ENCODE results near the gene IL17F. TPM values are rescaled to one million over a fixed set of nuclear protein-coding genes. Genes with fewer than 3 reads are reported as not detected.

IL17F gene
- total RNA-seq (2014; rRNA removed; shearing (Covaris generic); ENCODE audit: low replicate concordance): not detected in 2 replicates

DNA sequence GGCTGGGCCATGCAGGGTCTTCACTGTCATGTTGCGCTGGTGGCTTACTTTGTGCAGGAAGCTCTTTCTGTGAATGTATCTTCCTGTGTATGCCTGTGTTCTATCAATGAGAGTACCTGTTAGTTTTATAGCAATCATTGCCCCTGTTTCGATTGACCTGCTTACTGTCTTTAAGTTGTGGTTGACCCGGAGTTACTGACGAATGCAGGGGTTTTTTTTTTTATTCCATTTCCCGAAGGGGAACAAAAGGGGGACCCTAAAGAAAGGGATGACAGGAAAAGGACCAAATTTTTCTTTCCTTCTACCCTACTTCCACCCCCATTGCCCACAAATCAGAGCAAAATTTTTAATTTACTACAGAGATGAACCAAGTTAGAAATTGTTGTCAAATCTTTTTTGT is at the start of gene IL17F:
Gene IL17F (minus strand): TSS at position 101 of the 400 bp plus-strand sequence. CDS start 71 bp downstream, at position 30.
- in situ Hi-C loops (cut with HindIII; ENCODE audit: low pct_unique_long_range_greater_than_20kb, low sequenced_read_pairs): no loop called here
- DNase-seq (ENCODE audit: low read depth): no peak

- DNase-seq (ENCODE audit: low read depth): peak; percentile 52
- in situ Hi-C loops (cut with HindIII; ENCODE audit: low pct_unique_long_range_greater_than_20kb, low sequenced_read_pairs): loop anchor here (25.0 kb wide), 1 partner anchor 369 kb away; the partner anchor contains the start of gene TMEM14A
These were observed 48.8 kb upstream of the IL17F start for GRCh38 chr6:52293067-52293466.

DNA sequence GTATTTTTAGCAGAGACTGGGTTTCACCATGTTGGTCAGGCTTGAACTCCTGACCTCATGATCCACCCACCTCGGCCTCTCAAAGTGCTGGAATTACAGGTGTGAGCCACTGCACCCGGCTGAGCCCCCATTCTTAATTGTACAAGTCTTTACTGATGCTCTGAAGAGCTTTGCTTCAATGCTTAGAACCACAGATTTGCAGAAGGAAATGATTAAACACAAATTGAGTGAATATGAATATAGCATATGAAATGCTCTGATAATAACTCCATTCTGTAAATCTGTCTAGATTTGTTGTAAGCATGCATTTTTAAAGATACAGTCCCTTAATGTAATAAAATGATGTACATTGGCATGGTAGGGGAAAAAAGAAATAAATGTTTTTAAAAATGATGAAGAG is 44.5 kb upstream of the IL17F start:
- in situ Hi-C loops (cut with HindIII; ENCODE audit: low pct_unique_long_range_greater_than_20kb, low sequenced_read_pairs): loop anchor here (10.0 to 25.0 kb wide), 2 partner anchors 116 to 373 kb away; partner anchors contain the start of gene TMEM14A
- no peak for DNase-seq (ENCODE audit: low read depth)

GRCh38 chr6:52288216-52288615 is 43.9 kb upstream of the IL17F start:
- DNase-seq (ENCODE audit: low read depth): no peak
- in situ Hi-C loops (cut with HindIII; ENCODE audit: low pct_unique_long_range_greater_than_20kb, low sequenced_read_pairs): loop anchor here (10.0 to 25.0 kb wide), 2 partner anchors 117 to 374 kb away; partner anchors contain the start of gene TMEM14A

- in situ Hi-C loops (cut with HindIII; ENCODE audit: low pct_unique_long_range_greater_than_20kb, low sequenced_read_pairs): loop anchor here (10.0 to 25.0 kb wide), 2 partner anchors 118 to 375 kb away; partner anchors contain the start of gene TMEM14A
- peak; percentile 68 for DNase-seq (ENCODE audit: low read depth)
These were observed 42.6 kb upstream of the IL17F start for GRCh38 chr6:52286798-52287432.

DNA sequence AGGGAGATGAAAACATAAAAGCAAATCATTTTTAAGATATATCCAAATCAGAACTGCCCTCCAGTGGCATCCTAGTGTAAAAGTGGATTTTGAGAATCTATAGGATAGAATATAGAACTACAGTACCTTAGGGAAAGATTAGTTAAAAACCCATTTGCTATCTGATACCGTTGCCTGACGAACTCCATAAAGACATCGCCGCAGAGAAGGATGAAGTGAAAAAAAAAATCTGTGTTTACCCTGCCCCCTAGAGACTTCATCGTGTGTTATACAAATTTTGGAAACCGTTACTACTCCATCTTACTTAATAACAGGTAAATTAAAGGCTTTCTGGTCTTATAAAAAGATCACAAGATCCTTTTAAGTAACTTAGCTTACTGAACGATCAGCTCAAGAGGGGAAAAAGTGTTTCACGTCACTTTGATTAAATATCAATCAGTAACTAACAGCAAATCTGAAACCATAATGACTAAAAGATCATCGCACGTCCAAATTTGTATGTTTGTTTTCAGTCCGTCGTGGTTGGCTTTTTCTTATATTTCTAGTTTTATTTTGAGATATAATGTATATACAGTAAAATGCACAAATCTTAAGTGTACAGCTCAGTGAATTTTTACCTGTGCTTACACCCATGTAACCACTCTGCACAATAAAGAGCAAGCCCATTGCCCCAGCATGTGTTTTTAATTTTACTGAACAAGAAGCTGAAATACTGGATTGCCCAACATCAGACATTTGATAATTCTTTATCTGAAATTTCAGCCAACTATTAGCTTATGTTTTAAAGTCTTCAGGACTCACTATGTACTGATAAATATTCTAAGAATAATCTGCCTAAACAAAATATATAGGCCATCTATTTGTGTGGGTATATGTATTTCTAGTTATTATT is 41.1 kb upstream of the IL17F start:
- in situ Hi-C loops (cut with HindIII; ENCODE audit: low pct_unique_long_range_greater_than_20kb, low sequenced_read_pairs): loop anchor here (10.0 to 25.0 kb wide), 2 partner anchors 119 to 377 kb away; partner anchors contain the start of gene TMEM14A
- DNase-seq (ENCODE audit: low read depth): no peak

- in situ Hi-C loops (cut with HindIII; ENCODE audit: low pct_unique_long_range_greater_than_20kb, low sequenced_read_pairs): loop anchor here (10.0 to 25.0 kb wide), 2 partner anchors 120 to 378 kb away; partner anchors contain the start of gene TMEM14A
- DNase-seq (ENCODE audit: low read depth): peak; percentile 100
These were observed 40.3 kb upstream of the IL17F start, which contains the start of gene MCM3 for GRCh38 chr6:52284460-52285176. Gene MCM3, minus strand, starts transcription at chr6:52284742. Its CDS starts 68 bp downstream, at chr6:52284674.

- in situ Hi-C loops (cut with HindIII; ENCODE audit: low pct_unique_long_range_greater_than_20kb, low sequenced_read_pairs): loop anchor here (10.0 to 25.0 kb wide), 2 partner anchors 121 to 378 kb away; partner anchors contain the start of gene TMEM14A
- DNase-seq (ENCODE audit: low read depth): no peak
These were observed 39.8 kb upstream of the IL17F start for GRCh38 chr6:52284131-52284459.

- DNase-seq (ENCODE audit: low read depth): no peak
- in situ Hi-C loops (cut with HindIII; ENCODE audit: low pct_unique_long_range_greater_than_20kb, low sequenced_read_pairs): loop anchor here (10.0 to 25.0 kb wide), 2 partner anchors 122 to 379 kb away; partner anchors contain the start of gene TMEM14A
These were observed 38.8 kb upstream of the IL17F start for GRCh38 chr6:52283111-52283510.

- no peak for DNase-seq (ENCODE audit: low read depth)
- in situ Hi-C loops (cut with HindIII; ENCODE audit: low pct_unique_long_range_greater_than_20kb, low sequenced_read_pairs): loop anchor here (25.0 kb wide), 1 partner anchor 386 kb away; the partner anchor contains the start of gene TMEM14A
These were observed 31.8 kb upstream of the IL17F start for GRCh38 chr6:52276130-52276529.

DNA sequence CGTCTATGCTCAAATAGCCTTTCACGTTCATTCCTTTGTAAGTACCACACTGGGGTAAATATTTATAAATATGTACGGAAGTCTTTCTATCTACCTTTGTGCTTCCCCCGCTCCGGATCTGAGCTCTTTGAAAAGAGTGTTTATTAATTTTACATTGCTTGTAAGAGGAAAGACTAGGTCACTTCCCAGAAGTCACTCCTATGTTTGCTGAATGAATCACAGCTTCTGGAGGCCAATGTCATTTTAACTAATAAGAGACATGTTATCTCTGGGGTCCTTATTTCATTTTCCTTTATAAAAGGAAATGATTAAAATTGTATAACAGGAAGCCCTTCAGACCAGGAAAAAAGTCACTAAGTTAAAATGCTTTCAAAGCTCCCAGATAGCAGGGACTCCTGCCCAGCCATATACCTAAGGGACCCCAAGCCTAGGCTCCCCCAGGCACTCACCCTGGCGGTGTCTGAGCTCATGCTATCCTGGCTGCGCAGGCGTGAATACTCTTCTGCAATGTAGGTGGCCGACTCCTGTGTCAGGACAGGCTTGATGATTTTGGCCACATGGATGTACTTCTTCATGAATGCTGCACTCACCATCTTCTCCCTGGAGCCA is 27.7 kb upstream of the IL17F start:
- DNase-seq (ENCODE audit: low read depth): no peak
- in situ Hi-C loops (cut with HindIII; ENCODE audit: low pct_unique_long_range_greater_than_20kb, low sequenced_read_pairs): no loop called here

DNA sequence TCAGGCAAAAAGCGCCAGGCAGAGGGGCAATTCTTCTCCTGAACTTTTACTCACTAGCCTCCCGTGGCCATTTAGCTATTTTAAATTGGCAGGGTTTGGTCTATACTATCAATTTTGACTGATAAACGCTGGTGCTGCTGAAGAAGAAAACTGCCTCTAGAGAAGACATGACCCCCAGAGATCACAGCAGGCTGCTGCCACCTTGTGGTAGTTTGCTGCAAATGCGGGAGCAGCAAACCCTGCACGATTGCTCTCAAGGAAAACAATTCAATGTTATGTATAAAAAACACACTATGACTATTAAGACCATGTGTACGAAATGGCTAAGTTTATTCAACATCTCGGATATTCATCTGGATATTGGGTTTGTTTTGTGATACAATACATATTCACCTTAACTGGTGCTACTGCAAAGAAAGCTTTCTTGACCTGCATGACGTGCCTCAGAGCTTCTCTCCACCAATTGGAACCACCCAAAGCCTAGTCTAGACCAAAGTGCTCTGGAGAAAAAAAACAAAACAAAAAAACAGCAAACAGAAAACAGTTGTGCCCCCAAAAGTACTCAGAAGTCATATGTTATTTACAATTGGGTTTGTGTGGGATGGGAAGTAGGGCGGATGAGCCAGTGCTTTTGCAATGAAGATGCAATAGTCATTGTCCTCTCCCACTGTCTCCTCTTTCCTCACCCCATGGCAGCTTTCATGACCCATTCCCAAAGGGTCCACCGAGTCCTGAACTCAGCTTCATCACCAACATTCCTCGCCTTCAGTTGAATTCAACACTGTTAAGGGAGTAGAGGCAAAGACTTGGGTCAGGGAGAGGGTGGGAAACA is 19.6 kb upstream of the IL17F start:
- peak; percentile 68 for DNase-seq (ENCODE audit: low read depth)
- in situ Hi-C loops (cut with HindIII; ENCODE audit: low pct_unique_long_range_greater_than_20kb, low sequenced_read_pairs): no loop called here

DNA sequence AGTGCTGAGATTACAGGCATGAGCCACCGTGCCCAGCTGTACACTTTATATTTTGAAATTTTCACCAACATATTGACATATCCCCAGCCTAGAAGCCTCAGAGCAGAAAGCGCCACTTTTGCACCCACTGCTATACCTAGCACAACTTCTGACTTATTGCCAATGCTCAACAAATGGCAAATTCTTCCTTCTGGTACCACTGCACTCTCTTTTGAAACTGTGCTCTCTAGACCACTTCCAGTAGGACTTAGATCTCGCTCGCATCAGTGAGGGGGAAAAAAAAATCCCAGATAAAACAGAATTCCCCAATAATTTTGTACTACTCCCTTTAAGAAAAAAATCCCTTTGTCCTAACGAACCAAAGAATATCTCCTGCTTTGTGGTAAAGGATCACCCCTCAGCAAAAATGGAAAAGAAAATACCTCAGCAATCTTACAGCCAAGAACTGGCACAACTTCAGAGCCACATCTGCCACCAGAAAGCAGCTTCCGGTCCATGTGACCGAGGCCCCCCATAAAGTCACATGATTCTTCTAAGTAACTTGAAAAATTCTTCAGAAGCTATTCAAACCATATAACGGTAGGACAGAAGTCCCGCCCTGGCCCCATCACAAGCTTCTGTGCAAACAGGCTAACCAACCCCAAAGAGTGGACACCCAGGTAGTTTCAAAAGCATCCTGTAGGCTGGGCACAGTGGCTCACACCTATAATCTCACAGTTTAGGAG is 18.5 kb upstream of the IL17F start:
- in situ Hi-C loops (cut with HindIII; ENCODE audit: low pct_unique_long_range_greater_than_20kb, low sequenced_read_pairs): no loop called here
- no peak for DNase-seq (ENCODE audit: low read depth)

DNA sequence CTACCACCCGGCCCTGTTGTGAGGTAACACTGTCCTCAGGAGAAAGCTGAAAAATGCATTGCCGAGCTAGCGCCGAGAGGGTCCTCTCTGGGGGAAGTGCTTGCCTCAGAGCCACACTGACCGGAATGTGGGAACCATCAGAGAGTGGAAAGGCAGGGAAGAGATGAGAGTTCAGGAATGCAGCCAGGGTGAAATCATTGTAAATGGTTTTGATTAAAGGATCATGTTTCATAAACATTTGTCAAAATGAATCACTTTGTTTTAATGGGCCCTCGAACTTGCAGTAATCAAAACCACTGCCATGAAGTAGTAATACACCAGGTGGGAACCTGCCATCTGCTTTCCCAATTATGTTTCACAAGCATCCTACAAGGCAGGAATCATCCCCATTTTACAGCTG is 16.9 kb upstream of the IL17F start:
- no peak for DNase-seq (ENCODE audit: low read depth)
- in situ Hi-C loops (cut with HindIII; ENCODE audit: low pct_unique_long_range_greater_than_20kb, low sequenced_read_pairs): no loop called here

DNA sequence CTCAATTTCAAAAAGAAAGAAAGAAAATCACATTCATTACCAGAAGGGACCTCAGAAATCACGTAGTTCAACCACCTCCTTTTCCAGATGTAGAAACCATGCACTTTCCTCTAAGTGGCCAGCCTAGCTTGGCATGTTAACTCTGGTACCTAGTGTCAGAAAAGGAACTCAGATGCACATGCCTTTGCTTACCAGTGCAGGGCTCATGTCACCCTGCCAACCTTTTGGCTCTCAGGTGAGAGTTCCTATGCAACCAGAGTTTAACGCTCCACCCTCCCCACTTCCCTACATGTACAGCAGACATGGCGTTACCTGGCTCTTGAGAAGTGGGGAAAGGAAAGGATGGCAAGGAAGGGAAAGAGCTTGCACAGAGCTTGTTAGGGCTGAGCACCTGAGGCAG is 16.3 kb upstream of the IL17F start:
- in situ Hi-C loops (cut with HindIII; ENCODE audit: low pct_unique_long_range_greater_than_20kb, low sequenced_read_pairs): no loop called here
- DNase-seq (ENCODE audit: low read depth): no peak

GRCh38 chr6:52255434-52255833 is 11.1 kb upstream of the IL17F start:
- no peak for DNase-seq (ENCODE audit: low read depth)
- in situ Hi-C loops (cut with HindIII; ENCODE audit: low pct_unique_long_range_greater_than_20kb, low sequenced_read_pairs): no loop called here
